ENCODE measurements around the gene MKX. TPM values are rescaled to one million over a fixed set of nuclear protein-coding genes. Genes with fewer than 3 reads are reported as not detected.
A peak's percentile ranks its signal among the peaks of the same experiment; 100 is the strongest.
"Not testable (repeated sequence)": the region's sequence is repeated elsewhere in the genome, so short reads cannot be mapped to it uniquely, and the experiment has no call there.

The MKX gene
- total RNA-seq, 1 experiment from 2014 or later = 1.8 TPM

GRCh38 chr10:27692663-27693062, 53.0 kb downstream of the MKX start:
- DNase-seq (ENCODE audit: low read depth) = no peak

DNA sequence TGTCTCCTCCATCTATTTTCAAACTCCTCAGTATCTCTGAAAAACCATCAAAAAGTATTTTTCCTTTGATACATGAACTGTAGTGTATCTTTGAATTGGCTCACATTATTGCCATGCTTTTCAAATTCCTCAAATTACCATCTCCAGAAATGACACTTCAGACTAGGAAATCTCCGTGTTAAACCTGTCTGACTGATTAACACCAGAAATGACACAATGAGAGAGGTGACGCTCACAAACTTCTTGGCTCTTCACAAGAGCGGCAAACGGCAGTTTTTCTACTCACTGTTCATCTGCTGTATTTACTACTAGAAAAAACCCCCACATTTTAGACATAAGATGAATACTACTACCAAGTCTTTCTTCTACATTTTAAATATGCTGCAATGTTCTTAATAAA, 56.6 kb downstream of the MKX start:
- DNase-seq (ENCODE audit: low read depth) = no peak

DNA sequence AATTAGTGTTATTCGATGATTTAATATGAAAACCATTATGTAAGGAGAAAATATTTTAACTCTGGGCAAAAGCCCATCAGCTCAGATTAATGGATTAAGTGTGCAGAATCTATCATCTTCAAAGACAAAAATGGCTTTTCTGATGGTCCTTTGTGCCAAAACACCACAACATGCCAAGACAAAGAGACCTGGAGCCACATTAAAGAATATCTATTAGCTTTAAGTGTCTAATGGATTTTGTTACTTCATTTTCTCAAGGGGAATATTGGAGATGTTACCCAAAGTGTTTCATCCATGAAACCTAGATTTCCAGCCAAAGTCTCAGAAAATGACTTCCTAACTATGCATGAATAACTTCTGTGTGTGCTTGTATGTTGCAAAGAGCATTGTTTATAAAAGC, 57.3 kb downstream of the MKX start:
- no peak for DNase-seq (ENCODE audit: low read depth)

- DNase-seq (ENCODE audit: low read depth) = no peak
Measured at GRCh38 chr10:27687743-27688142, 57.9 kb downstream of the MKX start.

DNA sequence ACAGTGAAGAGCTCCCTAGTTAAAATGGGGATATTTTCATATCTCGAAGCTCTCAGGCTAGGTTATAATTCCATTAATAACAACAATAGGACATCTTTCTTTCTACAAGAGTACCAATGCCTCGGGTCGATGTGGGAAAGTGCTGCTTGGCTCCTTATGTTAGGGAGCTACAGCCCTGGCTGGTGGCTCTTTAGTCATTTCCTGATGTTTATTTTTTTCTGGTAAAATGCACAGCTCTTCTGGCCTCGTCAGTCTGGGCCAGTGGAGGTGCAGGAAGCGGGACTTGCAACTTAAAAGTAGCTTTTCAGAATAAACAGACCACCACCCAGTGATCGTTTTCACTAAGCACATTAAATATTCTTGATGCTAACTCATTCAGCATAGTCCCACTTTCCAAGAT, 58.3 kb downstream of the MKX start:
- peak; percentile 32 for DNase-seq (ENCODE audit: low read depth)

- no peak for DNase-seq (ENCODE audit: low read depth)
Measured at GRCh38 chr10:27685681-27686080, 59.9 kb downstream of the MKX start.

- DNase-seq (ENCODE audit: low read depth) = no peak
Measured at GRCh38 chr10:27683226-27683625, 62.4 kb downstream of the MKX start.

- DNase-seq (ENCODE audit: low read depth) = not testable (repeated sequence)
Measured at GRCh38 chr10:27681795-27682194, 63.8 kb downstream of the MKX start.

GRCh38 chr10:27680691-27681605, 64.7 kb downstream of the MKX start:
- DNase-seq (ENCODE audit: low read depth) = peak; percentile 34

GRCh38 chr10:27680006-27680557, 65.5 kb downstream of the MKX start:
- no peak for DNase-seq (ENCODE audit: low read depth)

DNA sequence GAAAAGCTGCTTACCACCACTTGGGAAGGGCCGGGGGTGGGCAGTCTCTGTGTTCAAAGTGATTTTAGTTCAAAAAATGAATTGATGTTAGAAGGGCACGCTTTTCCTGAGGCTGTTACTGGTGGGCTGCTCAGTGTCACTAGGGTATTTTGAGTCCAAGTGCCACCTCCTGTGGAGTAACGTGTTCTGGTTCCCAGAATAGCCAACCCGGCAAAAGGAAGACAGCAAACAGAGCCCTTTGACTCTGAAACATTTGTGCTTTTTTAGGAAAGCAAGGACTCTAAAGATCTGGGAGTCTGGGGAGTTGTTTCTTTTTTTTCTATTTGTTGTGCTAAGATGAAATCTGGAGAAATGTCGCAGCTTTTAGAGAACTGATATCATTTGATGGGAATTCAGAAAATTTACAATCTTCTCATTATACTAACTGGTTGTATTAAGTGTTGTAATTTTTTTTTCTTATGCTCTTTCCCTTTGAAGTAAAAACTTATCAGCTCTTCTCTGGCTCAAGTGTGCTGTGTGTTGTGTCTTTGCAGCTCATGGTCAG, 66.2 kb downstream of the MKX start:
- no peak for DNase-seq (ENCODE audit: low read depth)

- DNase-seq (ENCODE audit: low read depth) = no peak
Measured at GRCh38 chr10:27678166-27678565, 67.5 kb downstream of the MKX start.

GRCh38 chr10:27673065-27673464, 72.6 kb downstream of the MKX start:
- DNase-seq (ENCODE audit: low read depth) = no peak

GRCh38 chr10:27671821-27672220, 73.8 kb downstream of the MKX start:
- DNase-seq (ENCODE audit: low read depth) = no peak

DNA sequence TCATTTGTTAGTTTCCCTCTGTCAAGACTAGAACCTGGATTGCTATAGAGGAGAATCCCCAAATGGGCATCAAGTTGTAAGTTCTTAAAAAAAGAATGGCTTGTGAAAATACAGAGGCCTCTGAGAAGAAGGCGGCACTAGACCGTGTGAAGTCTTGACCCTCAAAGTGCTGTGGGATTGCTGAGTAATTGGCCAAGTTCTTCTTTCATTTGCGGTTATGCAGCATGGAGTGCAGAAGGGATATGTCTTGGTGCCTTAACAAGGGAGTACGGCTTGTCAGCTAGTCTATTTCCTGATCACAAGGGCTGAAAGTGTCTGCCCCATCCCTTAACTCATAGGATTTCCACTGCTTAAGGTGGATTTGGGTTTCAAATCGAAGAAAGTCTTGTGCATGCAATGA, 81.2 kb downstream of the MKX start:
- peak; percentile 48 for DNase-seq (ENCODE audit: low read depth)

- peak; percentile 46 for DNase-seq (ENCODE audit: low read depth)
Measured at GRCh38 chr10:27663621-27664020, 82.0 kb downstream of the MKX start.

- peak; percentile 56 for DNase-seq (ENCODE audit: low read depth)
Measured at GRCh38 chr10:27661514-27662286, 83.9 kb downstream of the MKX start.

DNA sequence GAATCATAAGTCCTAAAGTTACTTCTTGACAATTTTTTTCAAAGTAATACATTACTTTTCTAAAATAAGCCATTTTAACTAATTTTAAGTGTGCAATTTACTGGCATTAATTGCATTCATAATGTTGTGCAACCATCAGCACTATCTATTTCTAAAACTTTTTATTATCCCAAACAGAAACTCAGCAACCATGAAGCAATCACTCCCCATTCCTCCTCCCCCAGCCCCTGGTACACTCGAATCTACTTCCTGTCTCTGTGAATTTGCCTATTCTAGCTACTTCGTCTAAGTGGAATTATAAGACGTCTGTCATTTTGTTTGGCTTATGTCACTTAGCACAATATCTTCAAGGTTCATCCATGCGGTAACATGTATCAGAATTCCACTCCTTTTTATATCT, 84.9 kb downstream of the MKX start:
- DNase-seq (ENCODE audit: low read depth) = no peak

GRCh38 chr10:27660268-27660667, 85.4 kb downstream of the MKX start:
- no peak for DNase-seq (ENCODE audit: low read depth)

- peak; percentile 49 for DNase-seq (ENCODE audit: low read depth)
Measured at GRCh38 chr10:27659786-27660185, 85.8 kb downstream of the MKX start.

- DNase-seq (ENCODE audit: low read depth) = peak; percentile 52
Measured at GRCh38 chr10:27658788-27659187, 86.8 kb downstream of the MKX start.

DNA sequence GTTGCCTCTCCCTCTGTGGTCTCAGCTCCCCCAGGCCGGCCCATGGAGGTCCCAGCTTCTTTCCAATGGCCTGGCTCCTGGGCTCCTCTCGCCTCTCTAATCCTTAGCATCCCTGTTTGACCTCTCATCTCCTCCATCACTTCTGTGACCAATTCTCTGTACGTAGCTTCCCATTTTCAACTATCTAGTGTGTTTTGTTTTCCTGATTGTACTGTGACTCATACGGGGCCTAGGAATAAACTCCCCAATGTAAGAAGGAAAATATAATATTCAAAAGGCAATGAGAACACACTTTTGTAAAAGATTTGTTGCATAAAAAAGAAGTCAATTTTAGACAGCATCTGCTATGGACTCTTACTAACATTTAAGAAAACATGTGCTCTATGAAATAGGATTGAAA, 90.3 kb downstream of the MKX start:
- no peak for DNase-seq (ENCODE audit: low read depth)
